ENCODE data around the gene PLCB1. TPM values are rescaled to one million over a fixed set of nuclear protein-coding genes. Genes with fewer than 3 reads are reported as not detected.

Gene PLCB1
- total and polyA plus RNA-seq, 8 donors = 8.8 to 27.7 (median 19.2) TPM

- H3K4me3 ChIP-seq = peak overlapping the region; percentile 60 to 62
- no peak overlapping the region for H3K27ac ChIP-seq
- H3K9me3 ChIP-seq = no peaks in the 10 kb centered on the region
- no peak for DNase-seq
- H3K36me3 ChIP-seq = no peaks in the 10 kb centered on the region
- intact Hi-C loops (cut with DNase I) = loop anchor here in 1 of 2 donors (10.0 kb wide), 1 partner anchor 251 kb away; no protein-coding TSS in a partner anchor
- no peak for TF ChIP-seq CTCF (IDR thresholded peaks at IDR 0.05)
- H3K4me1 ChIP-seq = peaks cover 0 to 37% of the 10 kb centered on the region in 2 donors
- peaks cover 14 to 30% of the 10 kb centered on the region in 2 donors for H3K27me3 ChIP-seq
- no peak for ATAC-seq
Observed at GRCh38 chr20:8133310-8133768, 1.3 kb downstream of the PLCB1 start.

DNA sequence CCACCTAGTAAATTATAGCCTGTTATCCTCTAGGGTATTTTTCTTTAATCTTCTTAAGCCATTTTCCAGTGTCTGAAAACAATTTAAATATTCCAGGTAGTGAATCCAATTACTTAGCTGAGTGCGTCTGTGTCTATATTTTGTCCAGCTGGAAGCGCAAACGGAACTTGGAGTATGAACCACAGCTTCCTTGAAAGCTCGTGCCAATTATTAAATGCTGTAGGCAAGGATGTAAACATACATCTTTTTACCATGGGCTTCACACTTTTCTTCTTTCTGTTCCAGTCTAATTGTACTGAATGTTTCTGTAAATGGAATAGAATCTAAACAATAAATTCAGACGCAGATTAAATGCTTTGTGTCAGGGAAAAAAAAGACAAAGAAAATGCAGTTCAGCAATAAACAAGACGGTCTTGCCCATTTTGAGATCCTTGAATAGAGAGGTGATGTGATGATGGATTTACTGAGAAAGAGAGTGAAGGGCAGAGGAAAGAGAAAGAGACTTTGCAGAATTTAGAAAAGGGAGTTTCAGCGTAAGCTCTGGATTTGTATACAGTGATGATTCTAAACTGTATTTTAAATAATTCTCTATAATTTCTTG lies 1.9 kb downstream of the PLCB1 start:
- TF ChIP-seq CTCF (IDR thresholded peaks at IDR 0.05) = no peak
- no peaks in the 10 kb centered on the region for H3K36me3 ChIP-seq
- intact Hi-C loops (cut with DNase I) = loop anchor here in 1 of 2 donors (10.0 kb wide), 1 partner anchor 251 kb away; no protein-coding TSS in a partner anchor
- peak overlapping the region in 1 of 2 donors; percentile 62 for H3K4me3 ChIP-seq
- H3K27me3 ChIP-seq = peaks cover 14 to 30% of the 10 kb centered on the region in 2 donors
- ATAC-seq (no peak), DNase-seq (no peak)
- no peak overlapping the region for H3K27ac ChIP-seq
- H3K4me1 ChIP-seq = peaks cover 0 to 37% of the 10 kb centered on the region in 2 donors
- H3K9me3 ChIP-seq = no peaks in the 10 kb centered on the region

DNA sequence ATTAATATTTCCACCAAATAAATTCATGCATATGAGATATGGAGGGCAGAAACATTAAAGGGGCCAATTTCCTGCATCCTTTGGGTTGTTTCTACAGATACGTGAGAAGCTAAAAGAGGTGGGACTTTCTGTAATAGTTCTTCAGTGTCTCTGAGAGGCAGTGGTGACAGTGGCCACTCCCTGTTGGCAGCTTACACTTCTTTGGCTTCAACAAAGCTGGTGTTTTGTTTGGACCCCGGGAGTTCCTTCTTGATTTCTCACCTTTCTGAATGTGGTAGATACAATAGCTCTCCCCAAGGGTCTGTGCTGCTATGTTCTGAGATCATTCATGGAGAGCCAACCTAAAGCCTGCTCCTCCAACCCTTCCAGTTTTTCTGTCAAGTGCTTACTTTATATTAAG lies 7.8 kb downstream of the PLCB1 start:
- Histone ChIP-seq H3K4me1 (peaks cover 0 to 6% of the 10 kb centered on the region in 2 donors), H3K27ac (no peak overlapping the region), H3K9me3 (no peaks in the 10 kb centered on the region), H3K4me3 (no peak overlapping the region), H3K36me3 (no peaks in the 10 kb centered on the region), H3K27me3 (no peaks in the 10 kb centered on the region)
- intact Hi-C loops (cut with DNase I) = loop anchor here in 1 of 2 donors (10.0 kb wide), 2 partner anchors 245 to 525 kb away; no protein-coding TSS in a partner anchor
- ATAC-seq (no peak), DNase-seq (no peak)
- TF ChIP-seq CTCF (IDR thresholded peaks at IDR 0.05) = no peak

- H3K4me3 ChIP-seq = no peak overlapping the region
- no peaks in the 10 kb centered on the region for H3K9me3 ChIP-seq
- H3K36me3 ChIP-seq = no peaks in the 10 kb centered on the region
- intact Hi-C loops (cut with DNase I) = loop anchor here in 1 of 2 donors (10.0 kb wide), 1 partner anchor 521 kb away; no protein-coding TSS in a partner anchor
- H3K27ac ChIP-seq = no peak overlapping the region
- no peak for DNase-seq
- TF ChIP-seq CTCF (IDR thresholded peaks at IDR 0.05) = no peak
- ATAC-seq = no peak
- peaks cover 0 to 20% of the 10 kb centered on the region in 2 donors for H3K4me1 ChIP-seq
- no peaks in the 10 kb centered on the region for H3K27me3 ChIP-seq
Observed at GRCh38 chr20:8143474-8143873, 11.4 kb downstream of the PLCB1 start.
